ENCODE data around the gene PRKG1.

The PRKG1 gene

DNA sequence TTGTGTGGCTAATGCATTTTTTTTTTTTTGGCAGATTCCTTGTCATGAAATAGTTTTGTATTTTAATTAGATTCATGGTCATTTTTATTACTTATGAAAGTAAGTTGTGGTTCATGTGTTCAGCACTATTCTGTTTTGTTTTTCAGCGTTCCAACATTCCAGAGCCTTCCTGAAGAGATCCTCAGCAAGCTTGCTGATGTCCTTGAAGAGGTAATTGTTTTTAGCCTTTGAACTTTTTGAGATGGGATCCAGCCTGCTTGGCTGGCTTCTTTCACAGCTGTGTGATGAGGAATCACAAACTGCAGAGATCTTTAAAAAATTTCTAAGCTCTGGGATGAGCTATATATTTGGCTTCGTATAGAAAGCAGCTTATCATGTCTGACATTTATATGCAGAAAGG is 833.1 kb downstream of the PRKG1 start:
- Histone ChIP-seq H3K4me3 (replicated peaks; ENCODE audit: insufficient read depth, low read length) (no peak overlapping the region), H3K27me3 (ENCODE audit: insufficient read depth, poor library complexity, severe bottlenecking) (no peaks in the 10 kb centered on the region), H3K27ac (replicated peaks) (no peak overlapping the region)
- TF ChIP-seq GABPA (IDR thresholded peaks at IDR 0.05; ENCODE audit: low read depth) (no peak), POLR2AphosphoS5 (IDR thresholded peaks at IDR 0.05; ENCODE audit: low read depth) (no peak), SPI1 (IDR thresholded peaks at IDR 0.05; ENCODE audit: borderline replicate concordance, low read depth) (no peak)
- TF ChIP-seq, protein P1, sequence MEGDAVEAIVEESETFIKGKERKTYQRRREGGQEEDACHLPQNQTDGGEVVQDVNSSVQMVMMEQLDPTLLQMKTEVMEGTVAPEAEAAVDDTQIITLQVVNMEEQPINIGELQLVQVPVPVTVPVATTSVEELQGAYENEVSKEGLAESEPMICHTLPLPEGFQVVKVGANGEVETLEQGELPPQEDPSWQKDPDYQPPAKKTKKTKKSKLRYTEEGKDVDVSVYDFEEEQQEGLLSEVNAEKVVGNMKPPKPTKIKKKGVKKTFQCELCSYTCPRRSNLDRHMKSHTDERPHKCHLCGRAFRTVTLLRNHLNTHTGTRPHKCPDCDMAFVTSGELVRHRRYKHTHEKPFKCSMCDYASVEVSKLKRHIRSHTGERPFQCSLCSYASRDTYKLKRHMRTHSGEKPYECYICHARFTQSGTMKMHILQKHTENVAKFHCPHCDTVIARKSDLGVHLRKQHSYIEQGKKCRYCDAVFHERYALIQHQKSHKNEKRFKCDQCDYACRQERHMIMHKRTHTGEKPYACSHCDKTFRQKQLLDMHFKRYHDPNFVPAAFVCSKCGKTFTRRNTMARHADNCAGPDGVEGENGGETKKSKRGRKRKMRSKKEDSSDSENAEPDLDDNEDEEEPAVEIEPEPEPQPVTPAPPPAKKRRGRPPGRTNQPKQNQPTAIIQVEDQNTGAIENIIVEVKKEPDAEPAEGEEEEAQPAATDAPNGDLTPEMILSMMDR (IDR thresholded peaks at IDR 0.05; ENCODE audit: insufficient read depth, low read length): no peak
- TF ChIP-seq, protein P2, sequence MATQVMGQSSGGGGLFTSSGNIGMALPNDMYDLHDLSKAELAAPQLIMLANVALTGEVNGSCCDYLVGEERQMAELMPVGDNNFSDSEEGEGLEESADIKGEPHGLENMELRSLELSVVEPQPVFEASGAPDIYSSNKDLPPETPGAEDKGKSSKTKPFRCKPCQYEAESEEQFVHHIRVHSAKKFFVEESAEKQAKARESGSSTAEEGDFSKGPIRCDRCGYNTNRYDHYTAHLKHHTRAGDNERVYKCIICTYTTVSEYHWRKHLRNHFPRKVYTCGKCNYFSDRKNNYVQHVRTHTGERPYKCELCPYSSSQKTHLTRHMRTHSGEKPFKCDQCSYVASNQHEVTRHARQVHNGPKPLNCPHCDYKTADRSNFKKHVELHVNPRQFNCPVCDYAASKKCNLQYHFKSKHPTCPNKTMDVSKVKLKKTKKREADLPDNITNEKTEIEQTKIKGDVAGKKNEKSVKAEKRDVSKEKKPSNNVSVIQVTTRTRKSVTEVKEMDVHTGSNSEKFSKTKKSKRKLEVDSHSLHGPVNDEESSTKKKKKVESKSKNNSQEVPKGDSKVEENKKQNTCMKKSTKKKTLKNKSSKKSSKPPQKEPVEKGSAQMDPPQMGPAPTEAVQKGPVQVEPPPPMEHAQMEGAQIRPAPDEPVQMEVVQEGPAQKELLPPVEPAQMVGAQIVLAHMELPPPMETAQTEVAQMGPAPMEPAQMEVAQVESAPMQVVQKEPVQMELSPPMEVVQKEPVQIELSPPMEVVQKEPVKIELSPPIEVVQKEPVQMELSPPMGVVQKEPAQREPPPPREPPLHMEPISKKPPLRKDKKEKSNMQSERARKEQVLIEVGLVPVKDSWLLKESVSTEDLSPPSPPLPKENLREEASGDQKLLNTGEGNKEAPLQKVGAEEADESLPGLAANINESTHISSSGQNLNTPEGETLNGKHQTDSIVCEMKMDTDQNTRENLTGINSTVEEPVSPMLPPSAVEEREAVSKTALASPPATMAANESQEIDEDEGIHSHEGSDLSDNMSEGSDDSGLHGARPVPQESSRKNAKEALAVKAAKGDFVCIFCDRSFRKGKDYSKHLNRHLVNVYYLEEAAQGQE (IDR thresholded peaks at IDR 0.05; ENCODE audit: insufficient replicate concordance, low read depth): no peak
- DNase-seq (ENCODE audit: low read depth in 1 of 2, low spot score in 1 of 2): no peak

DNA sequence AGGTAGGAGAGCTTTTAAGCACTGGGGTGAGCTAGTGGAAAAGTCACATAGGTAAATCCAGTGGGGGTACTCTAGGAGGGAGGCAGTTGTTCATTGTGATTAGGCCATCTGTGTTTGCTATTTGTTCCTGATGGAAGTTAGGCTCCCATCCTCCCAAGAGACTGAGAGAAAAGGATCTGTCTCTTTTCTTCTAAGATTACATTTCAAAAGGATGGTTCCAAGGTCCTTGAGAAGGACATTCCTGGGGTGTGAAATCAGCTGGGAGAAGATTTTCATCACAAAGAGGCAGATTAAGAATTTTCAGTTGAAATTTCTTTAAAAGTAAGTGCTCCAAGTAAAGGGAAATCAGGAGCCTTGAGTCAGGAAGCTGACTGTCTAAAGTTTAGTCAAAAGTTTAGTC is 835.9 kb downstream of the PRKG1 start:
- H3K27ac ChIP-seq (replicated peaks): no peak overlapping the region
- TF ChIP-seq GABPA (IDR thresholded peaks at IDR 0.05; ENCODE audit: low read depth): no peak
- no peaks in the 10 kb centered on the region for H3K27me3 ChIP-seq (ENCODE audit: insufficient read depth, poor library complexity, severe bottlenecking)
- H3K4me3 ChIP-seq (replicated peaks; ENCODE audit: insufficient read depth, low read length): no peak overlapping the region
- no peak for DNase-seq (ENCODE audit: low read depth in 1 of 2, low spot score in 1 of 2)

DNA sequence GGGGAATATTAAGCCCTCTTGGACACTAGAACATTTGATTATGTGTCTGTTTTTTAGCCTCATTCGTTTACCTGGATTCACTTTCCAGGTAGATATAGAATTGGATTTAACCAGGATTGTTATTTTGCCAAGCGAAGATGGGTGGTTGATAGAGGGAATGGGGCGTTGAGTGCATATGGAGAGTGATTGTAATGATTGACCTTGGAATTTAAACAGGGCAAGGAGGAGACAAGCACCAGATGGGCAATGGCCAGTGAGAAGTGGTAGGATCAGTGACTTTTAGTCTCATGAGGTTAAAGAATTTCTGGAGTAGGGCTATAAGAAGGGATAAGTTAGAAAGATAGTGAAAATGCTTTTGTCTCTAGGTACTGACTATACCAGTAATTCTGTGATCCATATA is 836.3 kb downstream of the PRKG1 start:
- Histone ChIP-seq H3K4me3 (replicated peaks; ENCODE audit: insufficient read depth, low read length) (no peak overlapping the region), H3K27me3 (ENCODE audit: insufficient read depth, poor library complexity, severe bottlenecking) (no peaks in the 10 kb centered on the region), H3K27ac (replicated peaks) (no peak overlapping the region)
- DNase-seq (ENCODE audit: low read depth in 1 of 2, low spot score in 1 of 2): no peak
- TF ChIP-seq, protein P1 (IDR thresholded peaks at IDR 0.05; ENCODE audit: insufficient read depth, low read length): no peak
- TF ChIP-seq GABPA (IDR thresholded peaks at IDR 0.05; ENCODE audit: low read depth) (no peak), SPI1 (IDR thresholded peaks at IDR 0.05; ENCODE audit: borderline replicate concordance, low read depth) (no peak), POLR2AphosphoS5 (IDR thresholded peaks at IDR 0.05; ENCODE audit: low read depth) (no peak)
- TF ChIP-seq, protein P2 (IDR thresholded peaks at IDR 0.05; ENCODE audit: insufficient replicate concordance, low read depth): no peak

DNA sequence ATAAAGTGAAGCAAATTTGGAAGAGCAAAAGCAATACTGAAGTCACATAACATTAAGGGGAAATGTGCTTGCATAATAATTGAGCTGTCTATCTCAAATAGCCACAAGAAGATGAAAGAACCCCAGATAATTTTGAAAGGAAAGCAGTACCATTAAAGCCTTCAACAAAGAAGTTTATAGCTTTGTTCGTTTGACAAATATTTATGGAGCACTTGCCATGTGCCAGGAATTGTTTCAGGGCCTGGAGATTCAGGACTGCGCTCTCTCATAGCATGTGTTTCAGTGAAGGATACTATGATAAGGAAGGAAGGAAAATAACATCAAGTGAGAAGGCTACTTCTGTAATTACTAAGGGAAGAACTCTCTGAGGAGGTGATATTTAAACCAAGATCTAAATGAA is 837.4 kb downstream of the PRKG1 start:
- H3K27me3 ChIP-seq (ENCODE audit: insufficient read depth, poor library complexity, severe bottlenecking): no peaks in the 10 kb centered on the region
- TF ChIP-seq POLR2AphosphoS5 (IDR thresholded peaks at IDR 0.05; ENCODE audit: low read depth) (no peak), GABPA (IDR thresholded peaks at IDR 0.05; ENCODE audit: low read depth) (no peak), SPI1 (IDR thresholded peaks at IDR 0.05; ENCODE audit: borderline replicate concordance, low read depth) (no peak)
- TF ChIP-seq, protein P1 (IDR thresholded peaks at IDR 0.05; ENCODE audit: insufficient read depth, low read length): no peak
- TF ChIP-seq, protein P2 (IDR thresholded peaks at IDR 0.05; ENCODE audit: insufficient replicate concordance, low read depth): no peak
- no peak overlapping the region for H3K27ac ChIP-seq (replicated peaks)

More for the DNA sequence above, 837.4 kb downstream of the PRKG1 start:
- H3K4me3 ChIP-seq (replicated peaks; ENCODE audit: insufficient read depth, low read length): no peak overlapping the region
- no peak for DNase-seq (ENCODE audit: low read depth in 1 of 2, low spot score in 1 of 2)

All from HL-60 (cell line).